Stomach (tissue), 9 donors: ENCODE data around the gene TMEM242. TPM values are rescaled to one million over a fixed set of nuclear protein-coding genes. Genes with fewer than 3 reads are reported as not detected.

Experiments
- DNase-seq, 2 donors: peaks; one replicate each; pipeline versions ENCODE4 v3.0.0 to v3.0.0-alpha.2; 2013 to 2019
- H3K27ac ChIP-seq, 5 donors: fragments of 200-600 bp in 4 of 5; sonication (generic) in 4 of 5; one replicate each; pipeline ENCODE4 v1.5.1; 2013 to 2019; ENCODE audit warnings: mild to moderate bottlenecking in 1 of 5, moderate library complexity in 1 of 5
- H3K27me3 ChIP-seq, 3 donors: fragments of 200-600 bp; sonication (generic); one replicate each; pipeline ENCODE4 v1.5.1; 2017 to 2019; ENCODE audit warnings: mixed run types in 1 of 3
- H3K36me3 ChIP-seq, 4 donors: fragments of 200-600 bp; sonication (generic); 1 replicate in 3 of 4; 2 replicates in 1 of 4; pipeline ENCODE4 v1.5.1; 2016 to 2019
- H3K4me1 ChIP-seq, 4 donors: fragments of 200-600 bp; sonication (generic); one replicate each; pipeline ENCODE4 v1.5.1; 2016 to 2019
- H3K4me3 ChIP-seq, 4 donors: fragments of 200-600 bp; sonication (generic) in 3 of 4; one replicate each; pipeline ENCODE4 v1.5.1; 2016 to 2019; ENCODE audit warnings: mild to moderate bottlenecking in 1 of 4
- H3K9me3 ChIP-seq, 4 donors: fragments of 200-600 bp; sonication (generic); one replicate each; pipeline ENCODE4 v1.5.1; 2016 to 2019
- CTCF ChIP-seq, 7 experiments: fragments of 450-650 bp in 4 of 7; fragments of 200-600 bp in 3 of 7; sonication (generic) in 3 of 7; IDR thresholded peaks; one replicate each; pipeline ENCODE4 v1.5.1; 2016 to 2019; ENCODE audit warnings: antibody characterized with exemption in 7 of 7, control low read depth in 2 of 7, mild to moderate bottlenecking in 1 of 7
- EP300 ChIP-seq: sonication (generic); formaldehyde crosslinking; IDR thresholded peaks from one replicate; pipeline ENCODE4 v1.6.1; 2017; ENCODE audit warnings: antibody characterized with exemption
- POLR2A ChIP-seq, 4 donors: fragments of 450-650 bp; IDR thresholded peaks; one replicate each; pipeline ENCODE4 v1.6.1; 2016; ENCODE audit warnings: antibody characterized with exemption in 4 of 4, control low read depth in 2 of 4, mild to moderate bottlenecking in 1 of 4, moderate library complexity in 1 of 4
- POLR2AphosphoS5 ChIP-seq, 3 donors: sonication (generic); formaldehyde crosslinking; IDR thresholded peaks; one replicate each; pipeline ENCODE4 v1.6.1; 2016; ENCODE audit warnings: antibody characterized with exemption in 3 of 3
- WGBS, 5 donors: extraction: QIAGEN DNeasy Blood & Tissue Kit in 3 of 5; methylation state at CpG; one replicate each; pipeline versions ENCODE4 v1.1.5 to v1.1.7; 2013 to 2018; 5-methylcytosine and 5-hydroxymethylcytosine counted together
- intact Hi-C: fragments of 100-400 bp; cut with DNase I; formaldehyde crosslinking; loops from one replicate; pipeline ENCODE4 v1.15.1; 2023; ENCODE audit warnings: low total_unique reads
- polyA plus RNA-seq, 3 donors: library from polyadenylated mRNA; stranded (reverse); fragments of 200-250 nt; gene quantifications; one replicate each; pipeline ENCODE4 v1.2.3, GENCODE V29; 2013
- total RNA-seq, 5 donors: library from RNA; depleted of rRNA; stranded (reverse); fragments of >200 nt; gene quantifications; one replicate each; pipeline versions ENCODE4 v1.1.0 to v1.2.3, GENCODE V29; 2014 to 2016
- donor health status: healthy with polysubstance abuse.
- donor health status: Bipolar disorder and iron deficiency.
- donor health status: healthy.

TMEM242 gene
- total and polyA plus RNA-seq, 8 donors = 0.87 to 13.8 (median 4.4) TPM; not detected in 1

GRCh38 chr6:157302736-157303135 lies 20.6 kb downstream of the TMEM242 start:
- Histone ChIP-seq H3K27ac (no peak overlapping the region), H3K36me3 (peaks cover 0 to 12% (median 7%) of the 10 kb centered on the region in 4 donors), H3K4me1 (peaks cover 17 to 48% (median 30%) of the 10 kb centered on the region in 4 donors), H3K4me3 (no peak overlapping the region), H3K9me3 (no peaks in the 10 kb centered on the region), H3K27me3 (no peaks in the 10 kb centered on the region)
- WGBS, 5 donors = 47 to 61% (median 52%) methylated on average over 4 of the region's 4 CpGs
- intact Hi-C loops = no loop called here
- peak in 1 of 2 donors; percentile 47 for DNase-seq
- TF ChIP-seq POLR2A (IDR thresholded peaks at IDR 0.05) (no peak), EP300 (no peak), CTCF (IDR thresholded peaks at IDR 0.05) (no peak), POLR2AphosphoS5 (IDR thresholded peaks at IDR 0.05) (no peak)

GRCh38 chr6:157300436-157300835 lies 22.9 kb downstream of the TMEM242 start:
- 95 to 97% (median 96%) methylated on average over 12 of the region's 12 CpGs for WGBS, 5 donors
- no peak overlapping the region for H3K27ac ChIP-seq
- no peaks in the 10 kb centered on the region for H3K9me3 ChIP-seq
- peaks cover 8 to 45% (median 16%) of the 10 kb centered on the region in 4 donors for H3K4me1 ChIP-seq
- no peak for DNase-seq
- peaks cover 0 to 10% (median 7%) of the 10 kb centered on the region in 4 donors for H3K36me3 ChIP-seq
- no peak overlapping the region for H3K4me3 ChIP-seq
- intact Hi-C loops = no loop called here
- no peaks in the 10 kb centered on the region for H3K27me3 ChIP-seq
- TF ChIP-seq EP300 = no peak
- TF ChIP-seq POLR2A (IDR thresholded peaks at IDR 0.05) = no peak
- no peak for TF ChIP-seq CTCF (IDR thresholded peaks at IDR 0.05)
- no peak for TF ChIP-seq POLR2AphosphoS5 (IDR thresholded peaks at IDR 0.05)

- intact Hi-C loops = no loop called here
- Histone ChIP-seq H3K27ac (no peak overlapping the region), H3K4me1 (peaks cover 5 to 44% (median 12%) of the 10 kb centered on the region in 4 donors), H3K27me3 (no peaks in the 10 kb centered on the region), H3K4me3 (no peak overlapping the region), H3K9me3 (no peaks in the 10 kb centered on the region), H3K36me3 (peaks cover 0 to 10% (median 7%) of the 10 kb centered on the region in 4 donors)
- WGBS, 5 donors = 93 to 99% (median 98%) methylated on average over 20 of the region's 20 CpGs
- TF ChIP-seq POLR2A (IDR thresholded peaks at IDR 0.05) (no peak), POLR2AphosphoS5 (IDR thresholded peaks at IDR 0.05) (no peak), CTCF (IDR thresholded peaks at IDR 0.05) (no peak), EP300 (no peak)
- no peak for DNase-seq
Observed at GRCh38 chr6:157300006-157300405, 23.3 kb downstream of the TMEM242 start.

GRCh38 chr6:157298216-157298724 lies 25.0 kb downstream of the TMEM242 start:
- Histone ChIP-seq H3K36me3 (peaks cover 0 to 10% (median 7%) of the 10 kb centered on the region in 4 donors), H3K27ac (no peak overlapping the region), H3K4me3 (no peak overlapping the region), H3K9me3 (no peaks in the 10 kb centered on the region), H3K4me1 (peaks cover 0 to 30% (median 7%) of the 10 kb centered on the region in 4 donors), H3K27me3 (no peaks in the 10 kb centered on the region)
- 67 to 85% (median 75%) methylated on average over 9 of the region's 9 CpGs for WGBS, 5 donors
- TF ChIP-seq CTCF (IDR thresholded peaks at IDR 0.05) = no peak
- TF ChIP-seq POLR2AphosphoS5 (IDR thresholded peaks at IDR 0.05) = no peak
- no peak for TF ChIP-seq POLR2A (IDR thresholded peaks at IDR 0.05)
- no peak for TF ChIP-seq EP300
- intact Hi-C loops = no loop called here
- DNase-seq = no peak
